IMR-90 (cell line): ENCODE results near the gene PAK4. TPM values are rescaled to one million over a fixed set of nuclear protein-coding genes. Genes with fewer than 3 reads are reported as not detected.

Experiments used
- ATAC-seq: fragments of 200-7000 bp; cut with Tn5 transposase; 2 replicates; pipeline ENCODE4 v1.9.1; 2020; ENCODE audit warnings: low read depth, mild to moderate bottlenecking, moderate library complexity
- BruUV-seq: library from RNA; stranded (reverse); fragments of 400-500 nt; replicated peaks from 2 replicates; lab custom pipeline; 2021; lab: Mats Ljungman, UMichigan
- CTCF ChIA-PET: fragments of 300-600 bp; formaldehyde crosslinking; extraction: SDS; loops from one replicate; lab custom pipeline; 2021; ENCODE audit warnings: antibody characterized with exemption; lab: Yijun Ruan, JAX
- POLR2A ChIA-PET: fragments of 300-600 bp; sonication (Branson Sonifier 250); formaldehyde crosslinking; loops from one replicate; lab custom pipeline; 2022; ENCODE audit warnings: antibody characterized with exemption; ENCODE audit not compliant: unreplicated experiment; lab: Charles Lee
- DNase-seq: peaks from one replicate; pipeline ENCODE4 v3.0.0; 2013
- H2AFZ ChIP-seq: replicated peaks from 2 replicates; pipeline ENCODE3; 2013; ENCODE audit warnings: low read length, mild to moderate bottlenecking; ENCODE audit not compliant: poor library complexity
- H2AK5ac ChIP-seq: 2 replicates; pipeline ENCODE4 v1.6.1; 2013; ENCODE audit warnings: low read depth, low read length, inconsistent platforms
- H2AK9ac ChIP-seq: replicated peaks from 2 replicates; pipeline ENCODE3; 2013; ENCODE audit warnings: mild to moderate bottlenecking, low read depth, low read length, moderate library complexity; ENCODE audit not compliant: poor library complexity
- H2BK120ac ChIP-seq: 2 replicates; pipeline ENCODE4 v1.6.1; 2013; ENCODE audit warnings: low read depth, low read length, inconsistent platforms
- H2BK15ac ChIP-seq: 3 replicates; pipeline ENCODE4 v1.6.1; 2013; ENCODE audit warnings: low read depth, low read length, inconsistent platforms
- H2BK20ac ChIP-seq: 2 replicates; pipeline ENCODE4 v1.6.1; 2013; ENCODE audit warnings: low read depth, mild to moderate bottlenecking, inconsistent platforms, low read length, moderate library complexity
- H2BK5ac ChIP-seq: 2 replicates; pipeline ENCODE4 v1.6.1; 2013; ENCODE audit warnings: mild to moderate bottlenecking, low read depth, low read length, inconsistent platforms; ENCODE audit not compliant: poor library complexity, severe bottlenecking
- H3K14ac ChIP-seq: replicated peaks from 2 replicates; pipeline ENCODE4 v1.6.1; 2013; ENCODE audit warnings: low read depth, low read length, inconsistent platforms
- H3K18ac ChIP-seq: 2 replicates; pipeline ENCODE4 v1.6.1; 2013; ENCODE audit warnings: low read depth, low read length, control low read depth
- H3K23ac ChIP-seq: 2 replicates; pipeline ENCODE4 v1.6.1; 2013; ENCODE audit warnings: low read depth, low read length, inconsistent platforms
- H3K27ac ChIP-seq: 2 replicates; pipeline ENCODE4 v1.5.1; 2013; ENCODE audit warnings: mild to moderate bottlenecking, control low read depth, low read length; ENCODE audit not compliant: insufficient read depth
- H3K27me3 ChIP-seq: 2 replicates; pipeline ENCODE4 v1.6.1; 2013; ENCODE audit warnings: low read length; ENCODE audit not compliant: control insufficient read depth, insufficient read depth
- H3K36me3 ChIP-seq: 2 replicates; pipeline ENCODE4 v1.6.1; 2013; ENCODE audit warnings: low read length, mixed read lengths; ENCODE audit not compliant: control insufficient read depth, insufficient read depth
- H3K4ac ChIP-seq: 2 replicates; pipeline ENCODE4 v1.6.1; 2013; ENCODE audit warnings: low read depth, low read length, inconsistent platforms
- H3K4me1 ChIP-seq: 2 replicates; pipeline ENCODE4 v1.6.1; 2013; ENCODE audit warnings: low read length, mixed read lengths; ENCODE audit not compliant: control insufficient read depth, insufficient read depth
- H3K4me2 ChIP-seq: 2 replicates; pipeline ENCODE4 v1.6.1; 2013; ENCODE audit warnings: low read depth, mild to moderate bottlenecking, control low read depth, low read length, moderate library complexity
- H3K4me3 ChIP-seq: 2 replicates; pipeline ENCODE4 v1.5.1; 2013; ENCODE audit warnings: low read depth, mild to moderate bottlenecking, control low read depth, low read length, moderate library complexity; ENCODE audit not compliant: insufficient read depth
- H3K56ac ChIP-seq: 2 replicates; pipeline ENCODE4 v1.6.1; 2013; ENCODE audit warnings: low read length, inconsistent platforms; ENCODE audit not compliant: insufficient read depth; ENCODE audit errors: extremely low read depth
- H3K79me1 ChIP-seq, 2 experiments: 2 replicates each; pipeline ENCODE4 v1.6.1; 2013; ENCODE audit warnings: low read length in 2 of 2, inconsistent platforms in 1 of 2, low read depth in 1 of 2
- H3K9ac ChIP-seq: 2 replicates; pipeline ENCODE4 v1.6.1; 2013; ENCODE audit warnings: low read depth, low read length, control low read depth
- H3K9me1 ChIP-seq: 2 replicates; pipeline ENCODE4 v1.6.1; 2013; ENCODE audit warnings: low read length, inconsistent platforms; ENCODE audit not compliant: insufficient read depth
- H3K9me3 ChIP-seq: 2 replicates; pipeline ENCODE4 v1.6.1; 2013; ENCODE audit warnings: low read length; ENCODE audit not compliant: control insufficient read depth, insufficient read depth
- H4K20me1 ChIP-seq: 2 replicates; pipeline ENCODE4 v1.6.1; 2013; ENCODE audit warnings: low read length, inconsistent platforms; ENCODE audit not compliant: insufficient read depth
- H4K5ac ChIP-seq: 2 replicates; pipeline ENCODE4 v1.6.1; 2013; ENCODE audit warnings: mild to moderate bottlenecking, low read depth, low read length, control low read depth
- H4K8ac ChIP-seq, 2 experiments: 2 replicates each; pipeline ENCODE4 v1.6.1; 2013; ENCODE audit warnings: low read depth in 2 of 2, low read length in 2 of 2, control low read depth in 1 of 2, inconsistent platforms in 1 of 2
- H4K91ac ChIP-seq: 2 replicates; pipeline ENCODE4 v1.6.1; 2013; ENCODE audit warnings: low read depth, low read length, inconsistent platforms; ENCODE audit not compliant: insufficient read depth
- BHLHE40 ChIP-seq: fragments of 150-350 bp; IDR thresholded peaks from 2 replicates; pipeline ENCODE4 v1.6.1; 2016; ENCODE audit warnings: mild to moderate bottlenecking, low read depth, low read length
- CEBPB ChIP-seq: IDR thresholded peaks from 2 replicates; pipeline ENCODE4 v1.6.1; 2012; ENCODE audit warnings: low read depth, low read length, improper control_type of control experiment
- CHD1 ChIP-seq: IDR thresholded peaks from 2 replicates; pipeline ENCODE4 v1.6.1; 2012; ENCODE audit warnings: low read depth, low read length, improper control_type of control experiment
- CTCF ChIP-seq: conservative IDR thresholded peaks from 2 replicates; pipeline ENCODE4 v1.5.1; 2012; ENCODE audit warnings: mild to moderate bottlenecking, low read depth, low read length, improper control_type of control experiment
- MAZ ChIP-seq: IDR thresholded peaks from 2 replicates; pipeline ENCODE4 v1.6.1; 2012; ENCODE audit warnings: low read depth, mild to moderate bottlenecking, low read length, improper control_type of control experiment, moderate library complexity, borderline replicate concordance
- NFE2L2 ChIP-seq: fragments of 150-350 bp; IDR thresholded peaks from 2 replicates; pipeline ENCODE4 v1.6.1; 2016; ENCODE audit warnings: low read depth, mild to moderate bottlenecking, low read length
- POLR2A ChIP-seq: IDR thresholded peaks from 2 replicates; pipeline ENCODE4 v1.6.1; 2012; ENCODE audit warnings: mild to moderate bottlenecking, low read depth, low read length
- RFX5 ChIP-seq: IDR thresholded peaks from 2 replicates; pipeline ENCODE4 v1.8.0; 2012; ENCODE audit warnings: low read depth, mild to moderate bottlenecking, low read length, moderate library complexity
- SMC3 ChIP-seq: fragments of 150-350 bp; IDR thresholded peaks from 2 replicates; pipeline ENCODE4 v1.6.1; 2016; ENCODE audit warnings: low read depth, mild to moderate bottlenecking, antibody characterized with exemption, low read length, moderate library complexity
- WGBS, 2 experiments: methylation state at CpG; one replicate each; pipeline versions ENCODE4 v1.1.5 to v1.1.7; 2013; ENCODE audit warnings: missing lambda C conversion rate in 2 of 2; ENCODE audit not compliant: insufficient read length in 1 of 2; ENCODE audit errors: extremely low coverage in 2 of 2; 5-methylcytosine and 5-hydroxymethylcytosine counted together
- dilution Hi-C: fragments of 300-500 bp; cut with HindIII; formaldehyde crosslinking; loops from one replicate; pipeline ENCODE4 v1.14.3; 2018; ENCODE audit warnings: low sequenced_read_pairs; ENCODE audit not compliant: unreplicated experiment
- in situ Hi-C: fragments of 300-500 bp; cut with MboI; formaldehyde crosslinking; loops from 3 replicates; pipeline ENCODE4 v1.14.3; 2019; ENCODE audit warnings: low sequenced_read_pairs, inconsistent platforms, mixed read lengths
- intact Hi-C: fragments of 100-400 bp; cut with micrococcal nuclease; formaldehyde crosslinking; loops from 2 replicates; pipeline ENCODE4 v1.10.0; 2022
- polyA plus RNA-seq, 3 experiments: library from polyadenylated mRNA; depleted of rRNA; stranded (reverse); fragments of >200 nt; gene quantifications; 2 replicates each; pipeline ENCODE4 v1.2.3, GENCODE V29; 2012; ENCODE audit warnings: low replicate concordance in 1 of 3
- total RNA-seq: library from RNA; depleted of rRNA; stranded (reverse); fragments of >200 nt; gene quantifications from 2 replicates; pipeline ENCODE4 v1.2.3, GENCODE V29; 2012

Gene PAK4
- total and polyA plus RNA-seq, 2 of the 4 experiments (the other 2 are of a cell fraction): 2.0 to 27.2 TPM

GRCh38 chr19:39169143-39169810, 43.7 kb downstream of the PAK4 start:
- Histone ChIP-seq H3K4me1 (no peaks in the 10 kb centered on the region), H3K36me3 (peaks cover 32% of the 10 kb centered on the region), H2BK15ac (no peak overlapping the region), H2BK5ac (no peak overlapping the region), H3K27ac (no peak overlapping the region), H3K14ac (no peak overlapping the region), H3K79me1 (peaks cover 6 to 31% of the 10 kb centered on the region in 2 experiments), H3K23ac (no peak overlapping the region), H4K20me1 (peaks cover 18% of the 10 kb centered on the region), H2AFZ (no peak overlapping the region), H2AK5ac (no peak overlapping the region), H4K5ac (no peak overlapping the region), H3K4me3 (no peak overlapping the region), H3K56ac (no peak overlapping the region), H3K18ac (no peak overlapping the region), H2BK20ac (no peak overlapping the region), H3K4ac (no peak overlapping the region), H2AK9ac (no peak overlapping the region), H4K8ac (no peak overlapping the region), H2BK120ac (no peak overlapping the region), H3K9me1 (peaks cover 6% of the 10 kb centered on the region; the same call in 1 of the 2 replicates), H3K4me2 (no peak overlapping the region), H3K9ac (no peak overlapping the region), H4K91ac (no peak overlapping the region), H3K9me3 (no peaks in the 10 kb centered on the region), H3K27me3 (no peaks in the 10 kb centered on the region)
- in situ Hi-C loops (no loop called here), intact Hi-C loops (no loop called here), dilution Hi-C loops (no loop called here)
- TF ChIP-seq MAZ: no peak
- TF ChIP-seq NFE2L2: no peak
- TF ChIP-seq CHD1: no peak
- TF ChIP-seq POLR2A: no peak
- no peak for TF ChIP-seq SMC3
- TF ChIP-seq CEBPB: no peak
- no peak for TF ChIP-seq BHLHE40
- TF ChIP-seq RFX5: no peak
- TF ChIP-seq CTCF: no peak
- ChIA-PET CTCF (no interaction called here), POLR2A (no interaction called here)
- 91% methylated on average over 6 of the region's 36 CpGs; no CpG with 5 or more reads in 1 of the 2 experiments for WGBS, 2 experiments
- ATAC-seq: no peak
- BruUV-seq: no TSS peak
- DNase-seq: no peak
